HG03097 (cell line): Measurements from ENCODE around the gene MARK2.
"Not testable (repeated sequence)": the region's sequence is repeated elsewhere in the genome, so short reads cannot be mapped to it uniquely, and the experiment has no call there.

Experiments
- ATAC-seq: cut with Tn5 transposase; IDR thresholded peaks from one replicate; pipeline ENCODE4 v1.9.1; 2021; ENCODE audit not compliant: unreplicated experiment, low FRiP score

The MARK2 gene

DNA sequence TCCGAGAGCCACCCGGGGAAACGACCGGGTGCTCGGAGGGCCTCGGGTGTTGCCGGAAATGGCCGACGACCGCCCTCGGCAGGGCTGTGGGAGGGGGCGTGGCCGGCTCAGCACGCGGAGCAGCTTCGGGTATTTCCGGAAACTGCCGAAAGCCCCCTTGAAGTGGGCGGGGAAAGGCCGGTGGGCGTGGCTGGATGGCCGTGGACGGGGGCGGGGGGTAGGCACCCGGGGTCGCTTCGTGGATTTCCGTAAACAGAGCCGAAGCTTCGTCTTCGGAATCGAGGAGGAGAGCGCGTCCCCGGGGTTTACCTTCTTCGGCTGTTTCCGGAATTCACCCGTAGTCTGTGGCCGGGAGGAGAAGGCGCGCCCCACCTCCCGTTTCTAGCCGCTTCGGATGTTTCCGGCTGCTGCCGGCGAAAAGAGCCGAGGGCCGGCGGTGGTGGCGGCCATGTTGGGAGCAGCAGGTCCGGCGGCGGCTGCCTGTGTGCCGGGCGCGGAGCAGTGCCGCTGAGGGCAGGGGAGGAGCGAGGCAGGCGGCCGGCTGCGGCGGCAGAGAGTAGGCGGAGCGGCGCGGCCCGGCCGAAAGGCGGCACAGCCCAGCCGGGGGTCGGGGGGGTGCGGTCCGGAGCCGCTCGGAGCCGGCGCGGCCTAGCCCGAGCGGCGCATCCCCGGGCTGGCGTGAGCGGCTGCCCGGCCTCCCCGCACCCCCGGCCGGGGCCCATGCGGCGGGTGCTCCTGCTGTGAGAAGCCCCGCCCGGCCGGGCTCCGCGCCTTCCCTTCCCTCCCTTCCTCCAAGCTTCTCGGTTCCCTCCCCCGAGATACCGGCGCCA, at the start of gene MARK2:
Gene MARK2 (plus strand): TSS at position 433 of the 830 bp plus-strand sequence. CDS start 397 bp downstream, at position 830.
- ATAC-seq = peak; percentile 71

DNA sequence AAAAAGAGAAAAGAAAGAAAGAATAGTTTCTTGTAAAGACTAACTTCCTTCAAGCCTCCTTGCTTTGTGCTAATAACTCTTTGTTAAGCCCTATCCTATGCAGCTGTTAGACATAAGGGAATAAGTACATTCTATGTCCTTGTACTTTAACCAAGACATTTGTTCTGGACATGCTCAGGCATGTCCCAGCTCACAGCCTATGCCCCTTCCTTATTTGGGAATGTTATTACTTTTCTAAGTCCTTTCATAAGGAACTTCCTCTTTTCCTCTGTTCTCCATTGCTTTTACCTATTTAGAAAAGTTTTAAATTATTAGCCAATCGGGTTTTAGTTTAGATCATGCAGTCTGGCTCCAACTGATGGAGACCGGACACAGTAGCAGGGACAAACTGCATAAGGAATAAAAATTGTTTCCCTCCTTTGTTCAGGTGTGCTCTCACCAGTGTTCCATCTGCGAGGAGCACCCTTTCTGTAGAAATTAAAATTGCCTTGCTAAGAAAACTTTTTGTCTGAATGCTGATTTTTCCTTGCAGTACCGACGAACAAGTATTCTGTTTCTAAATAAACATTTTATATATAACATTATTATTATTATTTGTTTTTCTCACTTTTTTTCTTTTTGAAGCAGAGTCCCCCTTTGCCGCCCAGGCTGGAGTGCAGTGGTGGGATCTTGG, 47.3 kb upstream of the MARK2 start:
- ATAC-seq = no peak

DNA sequence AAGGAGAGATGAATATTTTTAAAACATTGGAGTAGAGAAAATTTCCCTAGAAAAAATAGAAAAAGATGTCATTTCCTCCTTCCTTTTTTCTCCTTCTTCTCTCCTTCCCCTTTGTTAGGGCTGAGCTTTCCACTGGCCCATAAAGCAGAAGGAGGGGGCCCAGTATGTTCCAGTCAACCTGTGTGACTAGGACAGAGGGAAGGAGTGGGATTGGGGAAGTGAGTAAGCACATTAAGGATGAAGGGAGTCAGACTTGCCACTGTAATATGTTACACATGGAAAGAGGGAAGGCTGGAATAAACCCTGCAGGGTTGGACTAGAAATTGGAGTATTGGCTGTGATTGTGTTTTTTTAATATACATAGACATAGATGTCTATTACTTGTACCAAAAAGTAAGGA, 45.7 kb upstream of the MARK2 start:
- ATAC-seq = no peak

DNA sequence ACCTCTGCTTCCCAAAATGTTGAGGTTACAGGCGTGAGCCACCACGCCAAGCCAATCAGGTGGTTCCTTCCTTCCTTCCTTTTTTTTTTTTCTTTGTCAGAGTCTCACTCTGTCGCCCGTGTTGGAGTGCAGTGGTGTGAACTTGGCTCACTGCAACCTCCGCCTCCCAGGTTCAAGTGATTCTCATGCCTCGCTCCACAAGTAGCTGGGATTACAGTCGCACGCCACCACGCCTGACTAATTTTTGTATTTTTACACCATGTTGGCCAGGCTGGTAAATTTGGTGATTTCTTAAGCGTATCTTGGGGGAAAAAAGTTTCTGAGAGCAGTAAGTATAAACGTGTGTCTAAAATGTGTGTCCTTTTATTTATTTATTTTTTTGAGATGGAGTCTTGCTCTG, 43.8 kb upstream of the MARK2 start:
- no peak for ATAC-seq

DNA sequence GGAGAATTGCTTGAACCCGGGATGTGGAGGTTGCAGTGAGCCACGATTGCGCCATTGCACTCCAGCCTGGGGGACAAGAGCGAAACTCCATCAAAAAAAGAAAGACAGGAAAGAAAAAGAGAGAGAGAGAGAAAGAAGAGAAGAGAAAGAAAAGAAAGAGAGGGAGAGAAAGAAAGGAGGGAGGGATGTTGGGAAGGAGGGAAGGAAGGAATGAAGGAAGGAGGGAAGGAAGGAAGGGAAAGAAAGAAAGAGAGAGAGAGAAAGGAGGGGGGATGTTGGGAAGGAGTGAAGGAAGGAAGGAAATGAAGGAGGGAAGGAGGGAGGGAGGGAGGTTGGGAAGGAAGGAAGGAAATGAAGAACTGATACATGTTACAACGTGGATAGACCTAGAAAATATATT, 38.0 kb upstream of the MARK2 start:
- ATAC-seq = no peak

DNA sequence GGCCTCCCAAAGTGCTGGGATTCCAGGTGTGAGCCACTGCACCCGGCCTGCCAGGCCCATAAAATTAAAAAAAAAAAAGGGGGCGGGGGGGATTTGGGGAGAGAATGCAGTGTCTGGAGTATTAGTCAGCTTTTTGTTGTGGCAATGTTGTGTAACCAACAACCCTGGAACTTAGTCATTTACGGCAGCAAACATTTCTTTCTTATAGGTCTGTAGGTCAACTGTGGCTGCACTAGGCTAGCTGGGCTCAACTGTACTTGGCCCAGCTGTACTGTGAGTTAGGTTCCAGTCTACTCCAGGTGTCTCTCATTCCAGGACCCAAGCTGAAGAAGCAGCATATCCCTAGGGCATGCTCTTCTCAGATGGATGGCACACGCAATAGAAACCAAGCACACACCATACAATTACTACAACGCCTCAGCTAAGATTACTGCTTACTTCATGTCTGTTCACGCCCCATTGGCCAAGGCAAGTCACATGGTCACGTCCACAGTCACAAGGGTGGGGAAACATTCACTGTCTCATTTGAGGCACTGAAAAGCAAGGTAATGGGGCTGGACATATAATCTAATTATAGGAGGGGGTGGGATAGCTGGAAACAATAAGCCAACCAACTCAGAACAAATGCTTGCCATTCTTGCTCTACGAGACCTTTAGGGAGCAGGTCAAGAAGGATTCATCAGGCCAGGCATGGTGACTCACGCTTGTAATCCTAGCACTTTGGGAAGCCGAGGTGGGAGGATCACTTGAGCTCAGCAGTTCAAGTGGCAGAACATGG, 36.1 kb upstream of the MARK2 start:
- no peak for ATAC-seq

DNA sequence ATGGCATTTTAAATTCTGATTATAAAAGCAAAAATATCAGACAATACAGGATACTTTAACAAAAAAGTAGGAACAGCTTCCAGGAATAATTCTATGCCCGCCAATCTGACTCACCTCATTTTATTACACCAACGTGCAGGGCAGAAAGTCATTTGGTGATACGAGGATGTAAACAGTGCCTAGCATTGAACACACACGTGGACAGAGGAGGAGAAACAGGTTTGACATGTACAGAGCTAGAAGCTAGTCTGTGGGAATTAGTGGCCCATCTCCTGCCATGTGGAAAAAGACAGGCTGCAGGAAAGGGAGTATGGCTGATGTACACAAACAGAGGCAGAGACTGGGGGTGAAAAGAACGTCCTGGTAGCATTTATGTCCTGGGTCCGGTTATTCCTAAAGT, 34.7 kb upstream of the MARK2 start:
- ATAC-seq = no peak

DNA sequence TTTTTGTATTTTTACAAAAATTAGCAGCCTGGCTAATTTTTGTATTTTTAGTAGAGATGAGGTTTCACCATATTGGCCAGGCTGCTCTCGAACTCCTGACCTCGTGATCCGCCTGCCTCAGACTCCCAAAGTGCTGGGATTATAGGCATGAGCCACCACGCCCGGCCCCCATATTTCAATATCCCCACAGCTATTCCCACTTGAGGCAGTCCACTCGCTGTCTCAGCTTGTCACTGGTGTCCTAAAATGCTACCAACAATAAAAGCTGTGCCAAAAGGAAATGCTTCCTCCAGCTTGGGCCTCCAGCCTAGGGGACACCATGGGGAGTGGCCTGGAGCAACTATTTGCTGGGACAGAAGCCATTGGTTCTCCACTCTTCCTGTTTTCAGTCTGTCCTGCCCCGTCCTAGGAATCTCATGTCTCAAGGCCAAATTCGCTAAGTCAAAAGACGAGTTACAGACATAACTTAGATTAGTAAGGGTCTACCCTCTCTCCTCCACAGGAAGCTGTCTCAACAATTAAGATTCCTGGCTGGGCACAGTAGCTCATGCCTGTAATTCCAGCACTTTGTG, 33.0 kb upstream of the MARK2 start:
- ATAC-seq = no peak

DNA sequence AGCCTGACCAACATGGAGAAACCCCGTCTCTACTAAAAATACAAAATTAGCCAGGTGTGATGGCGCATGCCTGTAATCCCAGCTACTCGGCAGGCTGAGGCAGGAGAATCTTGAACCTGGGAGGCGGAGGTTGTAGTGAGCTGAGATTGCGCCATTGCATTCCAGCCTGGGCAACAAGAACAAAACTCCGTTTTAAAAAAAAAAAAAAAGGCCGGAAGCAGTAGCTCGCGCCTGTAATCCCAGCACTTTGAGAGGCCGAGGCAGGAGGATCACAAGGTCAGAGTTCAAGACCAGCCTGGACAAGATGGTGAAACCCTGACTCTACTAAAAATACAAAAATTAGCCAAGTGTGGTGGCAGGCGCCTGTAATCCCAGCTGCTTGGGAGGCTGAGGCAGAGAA, 28.5 kb upstream of the MARK2 start:
- ATAC-seq = not testable (repeated sequence)

DNA sequence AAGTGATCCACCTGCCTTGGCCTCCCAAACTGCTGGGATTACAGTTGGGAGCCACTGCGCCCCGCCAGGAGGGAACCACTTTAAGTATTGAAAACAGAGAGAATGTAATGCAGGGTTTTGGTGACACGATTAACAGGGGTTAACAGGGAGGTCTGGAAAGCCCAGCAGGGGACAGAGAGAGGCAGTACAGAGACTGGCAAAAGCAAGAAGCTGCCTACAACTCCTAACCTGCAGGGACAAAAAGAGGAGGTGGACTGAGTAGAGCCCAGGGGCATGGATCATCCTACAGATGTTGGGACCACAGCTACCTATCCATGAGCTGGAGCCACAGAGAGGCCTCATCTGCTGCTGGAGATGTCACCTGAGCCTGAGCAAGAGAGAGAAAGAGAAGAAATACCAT, 27.4 kb upstream of the MARK2 start:
- ATAC-seq = no peak

DNA sequence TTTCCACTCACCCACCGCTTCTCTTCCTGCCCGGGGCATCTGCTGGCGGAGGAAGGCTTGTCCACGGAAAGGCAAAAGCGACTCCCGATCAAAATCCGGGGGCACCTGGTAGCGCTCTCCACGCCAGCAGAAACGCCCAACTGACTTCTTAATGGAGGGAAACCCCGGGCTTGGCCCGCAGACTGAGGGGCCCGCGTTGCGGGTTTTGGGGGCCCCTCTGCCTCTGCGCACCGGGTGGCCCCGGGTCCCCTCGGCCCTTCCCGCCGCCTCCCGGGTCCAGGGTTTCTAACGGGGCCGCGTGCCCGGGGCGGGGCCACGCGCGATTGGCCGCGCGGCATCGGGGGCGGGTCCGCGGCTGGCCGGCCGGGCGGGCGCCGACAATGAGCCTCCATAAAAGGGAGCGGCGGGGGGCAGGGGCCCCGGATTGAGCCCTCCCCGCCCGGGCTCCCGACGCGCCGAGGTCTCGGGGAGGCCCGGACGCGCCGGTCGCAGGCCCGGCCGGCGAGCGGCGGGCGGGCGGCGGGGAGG, 25.8 kb upstream of the MARK2 start, which contains the start of gene SPINDOC:
Gene SPINDOC (plus strand): TSS at position 422 of the 528 bp plus-strand sequence. CDS start 231 bp downstream, outside the sequence.
- ATAC-seq = peak; percentile 85

DNA sequence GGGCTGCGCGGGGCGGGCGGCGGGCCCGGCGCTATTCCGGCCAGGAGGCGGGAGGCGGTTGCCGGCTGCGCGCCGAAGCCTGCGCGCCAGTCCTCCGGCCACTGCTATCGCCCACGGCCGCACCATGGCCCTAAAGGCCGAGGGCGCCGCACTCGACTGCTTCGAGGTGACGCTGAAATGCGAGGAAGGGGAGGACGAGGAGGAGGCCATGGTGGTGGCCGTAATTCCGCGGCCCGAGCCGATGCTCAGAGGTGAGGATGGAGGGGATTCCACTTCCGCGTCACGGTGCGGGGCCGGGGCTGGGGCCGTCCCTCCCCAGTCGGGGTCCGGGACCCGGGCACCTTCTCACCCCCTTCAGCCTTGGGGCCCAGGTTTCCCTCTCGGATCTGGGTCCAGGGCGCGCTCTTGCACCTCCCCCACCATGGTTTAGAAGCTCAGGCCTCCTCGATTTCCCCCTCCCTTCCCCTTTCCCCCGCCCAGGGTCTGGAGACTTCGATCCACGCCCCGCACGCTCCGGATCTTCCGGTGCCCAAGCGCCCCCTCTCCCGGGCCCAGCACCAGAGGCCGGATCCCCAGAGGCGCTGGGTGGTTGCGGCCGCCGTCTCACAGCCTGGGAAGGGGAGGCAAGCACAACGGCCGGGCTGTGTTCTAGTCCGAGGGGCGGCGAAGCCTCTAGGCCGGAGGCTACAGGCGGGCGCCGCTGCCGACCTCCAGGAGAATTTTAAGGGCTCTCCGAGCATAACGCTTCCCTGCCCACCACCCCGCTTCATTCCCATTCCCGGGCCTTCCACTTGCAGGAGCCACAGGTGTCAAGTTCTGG, 25.1 kb upstream of the MARK2 start:
- ATAC-seq = peak; percentile 36

DNA sequence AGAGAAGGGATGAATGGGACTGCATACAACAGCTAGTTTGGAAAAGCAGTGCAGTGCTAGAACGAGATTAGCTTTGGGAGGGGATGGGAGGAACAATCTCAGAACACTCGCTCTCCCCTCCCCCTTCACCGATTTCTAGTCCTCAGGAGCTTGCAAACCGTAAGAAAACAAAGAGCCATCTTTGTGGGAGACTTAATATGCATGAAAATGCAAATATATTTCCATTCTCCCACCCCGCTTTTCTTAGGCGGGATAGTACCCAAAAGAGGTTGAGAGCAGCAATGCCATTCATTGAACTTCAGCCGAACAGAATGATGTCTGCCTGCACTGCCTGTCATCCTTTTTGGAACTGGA, 24.6 kb upstream of the MARK2 start:
- no peak for ATAC-seq

DNA sequence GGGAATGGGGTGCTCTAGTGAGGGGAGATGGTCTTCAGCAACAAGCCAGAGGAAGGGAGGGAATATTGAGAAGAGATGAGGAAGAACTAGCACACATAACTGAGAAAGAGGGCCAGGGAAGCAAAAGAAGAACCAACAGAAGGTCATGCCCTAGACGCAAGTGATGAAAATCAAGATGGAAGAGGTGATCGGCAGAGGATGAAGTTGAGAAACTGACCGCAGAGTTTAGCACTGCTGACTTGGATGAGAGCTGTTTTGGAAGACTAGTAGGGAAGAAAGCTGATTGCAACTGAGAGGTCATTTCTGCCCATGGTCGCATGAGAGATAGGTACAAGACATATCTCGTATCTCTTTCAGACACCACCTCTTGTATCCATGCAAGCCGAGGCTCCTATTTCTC, 22.7 kb upstream of the MARK2 start:
- no peak for ATAC-seq

DNA sequence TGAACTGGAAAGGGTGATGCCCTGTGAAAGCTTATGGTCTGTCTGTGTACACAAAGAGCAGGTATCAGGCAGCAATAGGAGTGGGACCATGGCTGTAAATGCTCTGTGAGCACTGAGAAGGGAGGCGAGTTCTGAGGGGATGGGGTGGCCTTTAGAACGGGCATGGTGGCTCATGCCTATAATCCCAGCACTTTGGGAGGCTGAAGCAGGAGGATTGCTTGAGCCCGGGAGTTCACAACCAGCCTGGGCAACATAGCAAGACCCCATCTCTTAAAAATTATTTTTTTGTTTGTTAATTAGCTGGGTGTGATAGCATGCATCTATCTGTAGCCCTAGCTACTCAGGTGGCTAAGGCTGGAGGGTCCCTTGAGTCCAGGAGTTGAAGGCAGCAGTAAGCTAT, 22.2 kb upstream of the MARK2 start:
- ATAC-seq = no peak

DNA sequence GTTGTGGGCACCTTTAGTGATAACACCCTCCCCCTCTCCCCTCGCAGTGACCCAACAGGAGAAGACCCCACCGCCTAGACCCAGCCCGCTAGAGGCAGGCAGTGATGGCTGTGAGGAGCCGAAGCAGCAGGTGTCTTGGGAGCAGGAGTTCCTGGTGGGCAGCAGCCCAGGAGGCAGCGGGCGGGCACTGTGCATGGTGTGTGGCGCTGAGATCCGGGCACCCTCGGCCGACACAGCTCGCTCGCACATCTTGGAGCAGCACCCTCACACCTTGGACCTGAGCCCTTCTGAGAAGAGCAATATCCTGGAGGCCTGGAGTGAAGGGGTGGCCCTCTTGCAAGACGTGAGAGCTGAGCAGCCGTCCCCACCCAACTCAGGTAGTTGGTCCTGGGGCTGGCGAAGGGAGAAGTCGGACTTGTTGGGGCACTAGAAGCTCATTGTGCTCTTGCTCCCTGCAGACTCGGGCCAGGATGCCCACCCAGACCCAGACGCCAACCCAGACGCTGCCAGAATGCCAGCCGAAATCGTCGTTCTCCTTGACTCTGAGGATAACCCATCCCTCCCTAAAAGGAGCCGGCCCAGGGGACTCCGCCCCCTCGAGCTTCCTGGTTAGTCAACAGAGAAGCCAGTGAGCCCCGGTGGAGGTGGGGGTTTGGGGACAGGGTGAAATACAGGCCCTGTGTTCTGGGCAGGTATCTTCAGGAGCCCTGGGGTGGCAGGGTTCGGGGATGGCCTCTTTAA, 21.0 kb upstream of the MARK2 start:
- ATAC-seq = no peak

DNA sequence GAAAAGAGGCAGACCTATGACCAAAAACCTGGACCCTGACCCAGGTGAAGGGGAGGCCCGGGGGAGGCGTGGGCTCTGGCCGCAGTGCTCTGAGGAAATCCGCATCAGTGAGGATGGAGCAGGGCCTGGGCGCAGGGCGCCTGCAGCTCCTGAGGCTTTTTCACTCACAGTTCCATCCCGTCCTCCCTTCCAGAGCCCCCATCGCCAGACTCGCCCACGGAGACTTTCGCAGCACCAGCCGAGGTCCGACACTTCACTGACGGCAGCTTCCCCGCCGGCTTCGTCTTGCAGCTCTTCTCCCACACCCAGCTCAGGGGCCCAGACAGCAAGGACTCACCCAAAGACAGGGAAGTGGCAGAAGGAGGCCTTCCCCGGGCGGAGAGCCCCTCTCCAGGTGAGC, 20.3 kb upstream of the MARK2 start:
- no peak for ATAC-seq

DNA sequence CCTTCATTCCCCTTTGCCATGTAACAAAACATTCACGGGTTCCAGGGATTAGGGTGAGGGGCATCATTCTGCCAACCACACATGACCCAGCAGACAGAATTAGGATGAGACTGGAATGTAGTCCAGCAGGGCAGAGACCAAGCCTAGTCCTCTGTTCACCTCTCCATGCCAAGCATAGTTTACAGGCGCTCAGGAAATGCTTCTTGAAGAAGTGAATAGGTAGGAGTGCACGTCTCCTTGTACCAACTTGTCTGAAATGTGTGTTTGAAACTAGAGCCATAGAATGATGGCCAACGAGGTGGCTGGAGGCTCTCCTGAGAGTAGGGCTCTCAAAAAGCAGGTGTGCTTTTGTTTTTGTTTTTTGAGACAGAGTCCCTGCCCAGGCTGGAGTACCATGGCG, 17.5 kb upstream of the MARK2 start:
- ATAC-seq = no peak

DNA sequence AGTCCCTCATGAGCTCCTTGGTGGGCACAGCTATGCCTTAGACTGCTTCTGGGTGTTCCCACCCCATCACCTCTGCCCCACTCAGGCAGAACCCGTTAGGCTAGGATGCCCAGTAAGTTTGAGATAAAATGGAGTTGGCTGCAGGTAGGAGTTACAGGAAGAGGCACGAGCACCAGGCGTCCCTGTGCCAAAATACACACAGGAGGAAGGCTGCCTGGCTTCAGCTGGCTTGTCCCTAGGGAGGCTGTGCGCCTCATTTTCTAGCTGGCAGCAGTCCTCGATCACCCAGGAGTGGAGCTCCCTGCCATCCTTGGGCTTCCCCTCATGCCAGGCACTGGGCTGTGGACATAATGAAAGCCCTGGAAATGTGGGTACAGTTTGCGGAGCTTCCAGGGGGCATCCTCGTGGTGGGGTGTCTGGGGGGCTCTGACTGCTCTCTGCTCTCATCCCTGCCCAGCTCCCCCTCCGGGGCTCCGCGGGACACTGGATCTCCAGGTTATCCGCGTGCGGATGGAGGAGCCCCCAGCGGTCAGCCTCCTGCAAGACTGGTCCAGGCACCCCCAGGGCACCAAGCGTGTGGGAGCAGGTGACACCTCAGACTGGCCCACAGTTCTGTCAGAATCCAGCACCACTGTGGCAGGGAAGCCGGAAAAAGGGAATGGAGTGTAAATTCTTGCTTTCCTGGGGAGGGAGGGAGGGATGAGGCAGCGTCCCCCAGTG, 12.3 kb upstream of the MARK2 start:
- ATAC-seq = no peak
